LNCaP clone FGC (cell line): ENCODE measurements around the gene ANAPC16.

Experiments used
- DNase-seq: peaks from one replicate; pipeline ENCODE4 v3.0.0-alpha.2; 2011; ENCODE audit warnings: low read depth
- H3K4me3 ChIP-seq: 2 replicates; pipeline ENCODE4 v1.5.1; 2011; ENCODE audit warnings: mild to moderate bottlenecking, low read depth, low read length, control low read depth
- TF ChIP-seq, protein P1 (sequence below): IDR thresholded peaks from 2 replicates; pipeline ENCODE4 v1.5.1; 2012; ENCODE audit warnings: mild to moderate bottlenecking; ENCODE audit not compliant: control insufficient read depth, insufficient read depth; ENCODE audit errors: extremely low read depth

The ANAPC16 gene

DNA sequence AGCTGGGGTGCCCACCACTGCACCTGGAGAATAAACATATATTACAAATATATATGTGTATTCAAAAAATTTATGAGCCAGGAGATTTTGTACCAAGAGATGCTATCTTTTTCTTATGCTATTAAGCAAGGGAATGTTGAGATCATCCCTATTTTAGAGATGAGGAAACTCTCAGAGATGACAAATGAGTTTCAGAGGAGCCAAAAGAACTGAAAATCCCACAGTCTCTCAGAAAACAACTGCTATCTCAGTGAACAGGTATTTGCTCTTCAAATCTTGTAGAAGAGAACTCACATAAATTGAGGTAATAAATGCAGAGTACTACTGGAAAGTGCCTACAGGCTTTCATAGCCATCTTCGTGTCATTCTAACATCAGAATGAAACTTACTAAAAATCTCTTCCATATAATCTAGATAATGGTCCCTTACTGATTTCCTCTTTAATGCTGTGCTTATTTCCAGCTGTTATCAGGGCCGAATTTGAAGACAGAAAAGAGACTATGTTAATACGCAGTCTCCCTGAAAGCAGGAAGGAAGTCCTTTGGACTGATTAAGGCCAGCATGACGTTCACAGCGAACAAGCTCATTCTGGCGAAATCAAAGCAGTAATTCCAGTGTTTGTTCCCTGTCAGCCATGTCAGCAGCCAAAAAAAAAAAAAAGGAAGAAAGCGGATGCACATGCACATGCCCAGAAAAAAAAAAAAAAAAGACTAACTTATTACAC lies 29.4 kb upstream of the ANAPC16 start:
- peak overlapping the region; percentile 28 for H3K4me3 ChIP-seq
- TF ChIP-seq, protein P1, sequence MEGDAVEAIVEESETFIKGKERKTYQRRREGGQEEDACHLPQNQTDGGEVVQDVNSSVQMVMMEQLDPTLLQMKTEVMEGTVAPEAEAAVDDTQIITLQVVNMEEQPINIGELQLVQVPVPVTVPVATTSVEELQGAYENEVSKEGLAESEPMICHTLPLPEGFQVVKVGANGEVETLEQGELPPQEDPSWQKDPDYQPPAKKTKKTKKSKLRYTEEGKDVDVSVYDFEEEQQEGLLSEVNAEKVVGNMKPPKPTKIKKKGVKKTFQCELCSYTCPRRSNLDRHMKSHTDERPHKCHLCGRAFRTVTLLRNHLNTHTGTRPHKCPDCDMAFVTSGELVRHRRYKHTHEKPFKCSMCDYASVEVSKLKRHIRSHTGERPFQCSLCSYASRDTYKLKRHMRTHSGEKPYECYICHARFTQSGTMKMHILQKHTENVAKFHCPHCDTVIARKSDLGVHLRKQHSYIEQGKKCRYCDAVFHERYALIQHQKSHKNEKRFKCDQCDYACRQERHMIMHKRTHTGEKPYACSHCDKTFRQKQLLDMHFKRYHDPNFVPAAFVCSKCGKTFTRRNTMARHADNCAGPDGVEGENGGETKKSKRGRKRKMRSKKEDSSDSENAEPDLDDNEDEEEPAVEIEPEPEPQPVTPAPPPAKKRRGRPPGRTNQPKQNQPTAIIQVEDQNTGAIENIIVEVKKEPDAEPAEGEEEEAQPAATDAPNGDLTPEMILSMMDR = no peak
- DNase-seq = peak; percentile 85

DNA sequence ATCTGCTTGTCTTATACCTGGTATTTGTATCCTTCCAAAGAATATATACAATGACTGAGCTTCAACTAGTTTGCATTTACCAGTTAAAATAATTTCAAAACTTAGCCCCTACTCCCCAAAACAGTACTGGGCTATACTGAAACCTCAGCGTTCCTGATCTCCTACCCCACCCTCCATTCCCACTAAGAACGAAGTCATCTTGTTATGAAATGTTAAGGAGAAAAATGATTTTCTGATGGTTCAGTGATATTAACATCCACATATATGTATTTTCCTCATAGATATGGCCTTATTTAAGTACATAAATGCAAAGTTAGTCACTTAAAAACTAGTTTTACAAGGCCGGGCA lies 28.9 kb upstream of the ANAPC16 start:
- no peak for DNase-seq
- H3K4me3 ChIP-seq = peak overlapping the region; percentile 28
- TF ChIP-seq, protein P1 = no peak

DNA sequence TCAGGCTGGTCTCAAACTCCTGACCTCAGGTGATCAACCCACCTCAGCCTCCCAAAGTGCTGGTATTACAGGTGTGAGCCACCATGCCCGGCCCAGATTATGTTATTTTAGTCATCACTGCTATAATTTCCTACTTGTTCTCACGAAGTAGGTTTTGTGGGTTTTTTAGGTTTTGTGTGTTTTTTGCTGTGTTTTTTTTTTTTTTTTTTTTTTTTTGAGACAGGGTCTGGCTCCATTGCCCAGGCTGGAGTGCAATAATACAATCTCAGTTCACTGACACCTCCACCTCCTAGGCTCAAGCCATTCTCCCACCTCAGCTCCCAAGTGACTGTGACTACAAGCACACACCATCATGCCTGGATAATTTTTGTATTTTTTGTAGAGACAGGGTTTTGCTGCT lies 20.9 kb upstream of the ANAPC16 start:
- TF ChIP-seq, protein P1 = no peak
- H3K4me3 ChIP-seq = no peak overlapping the region
- DNase-seq = no peak

DNA sequence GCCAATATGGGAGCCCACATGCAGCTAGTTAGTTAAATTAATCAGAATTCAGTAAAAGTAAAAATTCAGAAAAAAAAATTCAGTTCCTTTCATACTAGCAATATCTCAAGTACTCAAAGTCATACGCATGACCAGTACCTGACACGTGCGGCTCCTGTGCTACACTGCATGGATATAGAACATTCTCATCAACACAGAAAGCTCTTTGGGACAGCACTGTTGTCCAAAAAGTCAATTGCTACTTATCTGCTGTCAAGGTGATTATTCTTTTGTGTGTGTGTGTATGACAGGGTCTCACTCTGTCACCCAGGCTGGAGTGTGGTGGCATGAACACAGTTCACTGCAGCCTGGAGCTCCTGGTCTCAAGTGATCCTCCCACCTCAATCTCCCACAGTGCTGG lies 14.9 kb upstream of the ANAPC16 start:
- TF ChIP-seq, protein P1 = no peak
- no peak overlapping the region for H3K4me3 ChIP-seq
- DNase-seq = no peak

DNA sequence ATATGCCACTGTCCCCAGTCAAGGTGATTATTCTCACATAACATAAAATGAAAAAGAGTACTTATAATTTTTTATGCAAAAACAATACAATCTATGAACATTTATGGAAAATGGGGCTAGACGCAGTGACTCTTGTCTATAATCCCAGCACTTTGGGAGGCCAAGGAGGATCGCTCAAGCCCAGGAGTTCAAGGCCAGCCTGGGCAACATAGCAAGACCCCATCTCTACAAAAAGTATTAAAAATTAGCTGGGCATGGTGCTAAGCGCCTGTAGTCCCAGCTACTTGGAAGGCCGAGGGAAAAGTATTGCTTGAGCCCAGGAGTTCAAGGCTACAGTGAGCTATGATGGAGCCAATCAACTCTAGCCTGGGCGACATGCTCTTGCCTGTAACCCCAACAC lies 14.5 kb upstream of the ANAPC16 start:
- TF ChIP-seq, protein P1 = no peak
- H3K4me3 ChIP-seq = no peak overlapping the region
- no peak for DNase-seq

DNA sequence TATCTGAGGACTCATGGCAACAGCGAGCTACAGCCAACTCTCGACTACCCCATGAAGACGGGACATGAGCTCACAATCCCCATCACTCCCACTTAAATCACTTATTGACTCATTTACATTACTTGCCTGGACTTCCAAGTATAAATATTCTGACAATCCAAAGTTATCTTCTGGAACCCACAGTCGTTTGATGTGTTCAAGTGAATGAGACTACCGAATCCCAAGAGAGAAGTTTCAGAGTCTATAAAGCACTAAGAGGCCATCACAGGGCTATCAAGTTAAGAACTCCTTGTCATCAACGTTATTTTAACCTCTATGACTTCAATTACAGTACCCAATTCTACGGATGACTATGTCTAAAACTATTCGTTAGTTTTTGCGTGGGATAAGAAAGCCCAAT lies 11.5 kb upstream of the ANAPC16 start:
- DNase-seq = no peak
- TF ChIP-seq, protein P1 = no peak
- no peak overlapping the region for H3K4me3 ChIP-seq

DNA sequence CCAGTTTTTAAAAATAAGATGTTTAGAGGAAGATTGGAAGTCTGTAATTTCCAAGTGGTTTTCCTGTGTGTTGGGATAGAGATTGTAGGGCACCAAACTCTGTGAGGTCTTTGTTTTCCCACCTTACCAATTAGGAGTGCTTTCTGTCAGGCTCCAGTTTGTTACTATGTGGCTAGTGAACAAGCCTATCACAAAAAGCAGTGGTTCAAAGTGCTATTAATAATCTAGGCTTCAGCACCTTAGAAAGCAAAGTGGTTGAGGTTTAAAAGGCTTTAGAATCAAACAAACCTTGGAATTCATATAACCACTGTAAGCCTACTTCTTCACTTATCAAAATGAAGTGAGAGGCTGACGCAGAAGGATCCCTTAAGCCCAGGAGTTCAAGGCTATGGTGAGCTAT lies 11.1 kb upstream of the ANAPC16 start:
- no peak for DNase-seq
- TF ChIP-seq, protein P1 = no peak
- no peak overlapping the region for H3K4me3 ChIP-seq
